HepG2 (cell line): ENCODE data around the gene SEMA4A. TPM values are rescaled to one million over a fixed set of nuclear protein-coding genes. Genes with fewer than 3 reads are reported as not detected.

Experiments used
- AGO2 ChIP-seq: fragments of 200-400 bp; formaldehyde crosslinking; optimal IDR thresholded peaks from 2 replicates; pipeline ENCODE3; 2017; ENCODE audit warnings: mild to moderate bottlenecking, low read depth, low read length, moderate library complexity
- BRCA1 ChIP-seq: sonication (generic); formaldehyde crosslinking; IDR thresholded peaks from 2 replicates; pipeline ENCODE4 v1.4.0; 2020; ENCODE audit warnings: missing genetic modification reagents
- GABPB1 ChIP-seq: IDR thresholded peaks from 2 replicates; pipeline ENCODE4 v1.6.1; 2016; ENCODE audit warnings: mild to moderate bottlenecking, missing genetic modification reagents, moderate library complexity, missing compliant biosample characterization
- KDM3A ChIP-seq: IDR thresholded peaks from 2 replicates; pipeline ENCODE4 v1.6.1; 2018; ENCODE audit warnings: low read depth, missing compliant biosample characterization
- LBX2 ChIP-seq: sonication (generic); formaldehyde crosslinking; IDR thresholded peaks from 2 replicates; pipeline ENCODE4 v1.5.0; 2020; ENCODE audit warnings: missing genetic modification reagents, mild to moderate bottlenecking, borderline replicate concordance
- MYNN ChIP-seq: sonication (generic); formaldehyde crosslinking; IDR thresholded peaks from 2 replicates; pipeline ENCODE4 v1.4.0; 2020; ENCODE audit warnings: mild to moderate bottlenecking, low read depth, missing genetic modification reagents
- NFYB ChIP-seq: sonication (generic); formaldehyde crosslinking; IDR thresholded peaks from 2 replicates; pipeline ENCODE4 v1.4.0; 2020; ENCODE audit warnings: missing genetic modification reagents
- PCBP2 ChIP-seq: fragments of 200-400 bp; formaldehyde crosslinking; optimal IDR thresholded peaks from 2 replicates; pipeline ENCODE3; 2018; ENCODE audit warnings: low read length, low read depth; ENCODE audit not compliant: poor library complexity, severe bottlenecking
- SATB2 ChIP-seq: sonication (generic); formaldehyde crosslinking; IDR thresholded peaks from 2 replicates; pipeline ENCODE4 v1.5.0; 2020; ENCODE audit warnings: missing genetic modification reagents
- SNAI1 ChIP-seq: sonication (generic); formaldehyde crosslinking; IDR thresholded peaks from 2 replicates; pipeline ENCODE4 v1.5.0; 2020; ENCODE audit warnings: mild to moderate bottlenecking, missing genetic modification reagents, borderline replicate concordance
- SOX13 ChIP-seq, 3 experiments: fragments of 450-650 bp in 1 of 3; sonication (generic) in 1 of 3; formaldehyde crosslinking in 1 of 3; IDR thresholded peaks in 2 of 3; conservative IDR thresholded peaks in 1 of 3; 2 replicates each; pipeline versions ENCODE4 v1.5.0 to v1.6.1; 2016 to 2020; ENCODE audit warnings: antibody characterized with exemption in 1 of 3, mild to moderate bottlenecking in 1 of 3, missing compliant biosample characterization in 1 of 3, missing genetic modification reagents in 1 of 3, moderate library complexity in 1 of 3
- SOX5 ChIP-seq: IDR thresholded peaks from 2 replicates; pipeline ENCODE4 v1.6.1; 2016; ENCODE audit warnings: borderline replicate concordance
- SRSF4 ChIP-seq: fragments of 200-400 bp; formaldehyde crosslinking; IDR thresholded peaks from one replicate; pipeline ENCODE4 v1.6.1; 2018; ENCODE audit warnings: mild to moderate bottlenecking, low read depth, low read length, moderate library complexity; ENCODE audit not compliant: poor library complexity, severe bottlenecking
- STAT5B ChIP-seq: sonication (generic); formaldehyde crosslinking; IDR thresholded peaks from 2 replicates; pipeline ENCODE4 v1.4.0; 2020; ENCODE audit warnings: missing genetic modification reagents
- ZBTB1 ChIP-seq: sonication (generic); formaldehyde crosslinking; IDR thresholded peaks from 2 replicates; pipeline ENCODE4 v1.4.0; 2020; ENCODE audit warnings: missing genetic modification reagents, borderline replicate concordance
- ZFP36L2 ChIP-seq: sonication (generic); formaldehyde crosslinking; IDR thresholded peaks from 2 replicates; pipeline ENCODE4 v1.4.0; 2020; ENCODE audit warnings: missing genetic modification reagents
- ZKSCAN8 ChIP-seq: IDR thresholded peaks from 2 replicates; pipeline ENCODE4 v1.6.1; 2016; ENCODE audit warnings: borderline replicate concordance, missing genetic modification reagents, missing compliant biosample characterization
- ZMAT5 ChIP-seq: sonication (generic); formaldehyde crosslinking; IDR thresholded peaks from 2 replicates; pipeline ENCODE4 v1.5.0; 2020; ENCODE audit warnings: mild to moderate bottlenecking, low read depth, missing genetic modification reagents, borderline replicate concordance
- ZNF446 ChIP-seq: sonication (generic); formaldehyde crosslinking; IDR thresholded peaks from 2 replicates; pipeline ENCODE4 v1.5.0; 2020; ENCODE audit warnings: mild to moderate bottlenecking, missing genetic modification reagents
- ZNF549 ChIP-seq: sonication (generic); formaldehyde crosslinking; IDR thresholded peaks from 2 replicates; pipeline ENCODE4 v1.5.0; 2020; ENCODE audit warnings: missing genetic modification reagents
- ZNF569 ChIP-seq: sonication (generic); formaldehyde crosslinking; IDR thresholded peaks from 2 replicates; pipeline ENCODE4 v1.5.0; 2020; ENCODE audit warnings: mild to moderate bottlenecking, missing genetic modification reagents, moderate library complexity, borderline replicate concordance
- ZNF607 ChIP-seq: sonication (generic); formaldehyde crosslinking; IDR thresholded peaks from 2 replicates; pipeline ENCODE4 v1.5.1; 2020; ENCODE audit warnings: missing genetic modification reagents, mild to moderate bottlenecking, borderline replicate concordance
- ZNF609 ChIP-seq: sonication (generic); formaldehyde crosslinking; IDR thresholded peaks from 2 replicates; pipeline ENCODE4 v1.4.0; 2020; ENCODE audit warnings: mild to moderate bottlenecking, missing genetic modification reagents, borderline replicate concordance
- ZNF816 ChIP-seq: sonication (generic); formaldehyde crosslinking; IDR thresholded peaks from 2 replicates; pipeline ENCODE4 v1.8.0; 2022; ENCODE audit warnings: missing genetic modification reagents, mild to moderate bottlenecking, borderline replicate concordance
- ZNF879 ChIP-seq: sonication (generic); formaldehyde crosslinking; IDR thresholded peaks from 2 replicates; pipeline ENCODE4 v1.8.1; 2023; ENCODE audit warnings: missing genetic modification reagents
- polyA plus RNA-seq, 8 experiments: library from polyadenylated mRNA; depleted of rRNA in 3 of 8; stranded (reverse) in 7 of 8; unstranded in 1 of 8; fragments of >200 nt; fragmentation: Illumina TruSeq in 4 of 8; extraction: Trizol in 4 of 8; gene quantifications; 2 replicates each; pipeline versions ENCODE4 v1.2.1 to v1.2.3, GENCODE V29; 2011 to 2016; ENCODE audit warnings: low read depth in 4 of 8, missing spikeins in 1 of 8, mixed read lengths in 1 of 8; ENCODE audit not compliant: insufficient read depth in 1 of 8
- total RNA-seq, 5 experiments: library from RNA; depleted of rRNA; stranded (reverse); fragments of >200 nt; fragmentation: Illumina TruSeq; extraction: Trizol; gene quantifications; 2 replicates each; pipeline ENCODE4 v1.2.3, GENCODE V29; 2016; ENCODE audit warnings: low read depth in 1 of 5

SEMA4A gene
- total and polyA plus RNA-seq, 2 of the 13 experiments (the other 11 are each of a cell fraction or from before 2014, with no cell fraction given), result 0.09 to 0.20 TPM

GRCh38 chr1:156146020-156146768 is 7.2 kb upstream of the SEMA4A start (continued):
- TF ChIP-seq ZFP36L2 (CRISPR knock-in tag) (no peak), ZNF607 (CRISPR knock-in tag) (no peak), ZNF446 (CRISPR knock-in tag) (no peak), MYNN (CRISPR knock-in tag) (no peak), AGO2 (no peak), LBX2 (CRISPR knock-in tag) (no peak), SOX5 (peak; percentile 61; the same call in 1 of the 2 replicates), PCBP2 (no peak), ZNF569 (CRISPR knock-in tag) (no peak), SATB2 (no peak), BRCA1 (no peak), ZNF609 (CRISPR knock-in tag) (no peak), ZNF549 (CRISPR knock-in tag) (no peak), ZNF879 (CRISPR knock-in tag) (no peak), STAT5B (no peak), NFYB (CRISPR knock-in tag) (0 out of 2 replicates have a peak, but pooled peaks have one; percentile 11), SNAI1 (CRISPR knock-in tag) (no peak), ZBTB1 (CRISPR knock-in tag) (no peak), ZMAT5 (CRISPR knock-in tag) (no peak), ZKSCAN8 (CRISPR knock-in tag) (peak; percentile 50; the same call in 1 of the 2 replicates), GABPB1 (no peak), SRSF4 (no peak), KDM3A (CRISPR knock-in tag) (peak; percentile 32; the same call in 1 of the 2 replicates), ZNF816 (CRISPR knock-in tag) (no peak), SOX13 (IDR thresholded peaks at IDR 0.05) (no peak), SOX13 (CRISPR knock-in tag; conservative IDR thresholded peaks at IDR 0.05 in 1 of 2, IDR thresholded peaks at IDR 0.05 in 1 of 2) (peak in 1 of 2 experiments; percentile 51; a peak in 1 of 4 replicates)
